ENCODE results near the gene ARHGAP26. TPM values are rescaled to one million over a fixed set of nuclear protein-coding genes. Genes with fewer than 3 reads are reported as not detected.

The ARHGAP26 gene
- polyA plus RNA-seq, 4 donors = 7.9 to 13.5 (median 12.0) TPM

GRCh38 chr5:143165049-143165880, 395.1 kb downstream of the ARHGAP26 start:
- DNase-seq (ENCODE audit: low read depth in 4 of 4, low spot score in 2 of 4) = no peak

- DNase-seq (ENCODE audit: low read depth in 4 of 4, low spot score in 2 of 4) = no peak
These were observed 395.9 kb downstream of the ARHGAP26 start for GRCh38 chr5:143166090-143166489.

- DNase-seq (ENCODE audit: low read depth in 4 of 4, low spot score in 2 of 4) = no peak
These were observed 396.7 kb downstream of the ARHGAP26 start for GRCh38 chr5:143166661-143167420.

- DNase-seq (ENCODE audit: low read depth in 4 of 4, low spot score in 2 of 4) = no peak
These were observed 398.1 kb downstream of the ARHGAP26 start for GRCh38 chr5:143168171-143168741.

GRCh38 chr5:143168921-143169810, 399.0 kb downstream of the ARHGAP26 start:
- DNase-seq (ENCODE audit: low read depth in 4 of 4, low spot score in 2 of 4) = no peak

- no peak for DNase-seq (ENCODE audit: low read depth in 4 of 4, low spot score in 2 of 4)
These were observed 399.9 kb downstream of the ARHGAP26 start for GRCh38 chr5:143170104-143170503.

- DNase-seq (ENCODE audit: low read depth in 4 of 4, low spot score in 2 of 4) = no peak
These were observed 400.8 kb downstream of the ARHGAP26 start for GRCh38 chr5:143170977-143171376.

- no peak for DNase-seq (ENCODE audit: low read depth in 4 of 4, low spot score in 2 of 4)
These were observed 402.6 kb downstream of the ARHGAP26 start for GRCh38 chr5:143172739-143173138.

GRCh38 chr5:143173139-143173889, 403.1 kb downstream of the ARHGAP26 start:
- DNase-seq (ENCODE audit: low read depth in 4 of 4, low spot score in 2 of 4) = no peak

GRCh38 chr5:143174714-143175398, 404.7 kb downstream of the ARHGAP26 start:
- DNase-seq (ENCODE audit: low read depth in 4 of 4, low spot score in 2 of 4) = no peak

GRCh38 chr5:143176048-143176447, 405.9 kb downstream of the ARHGAP26 start:
- DNase-seq (ENCODE audit: low read depth in 4 of 4, low spot score in 2 of 4) = no peak

GRCh38 chr5:143177263-143177983, 407.2 kb downstream of the ARHGAP26 start:
- no peak for DNase-seq (ENCODE audit: low read depth in 4 of 4, low spot score in 2 of 4)

GRCh38 chr5:143179126-143179740, 409.1 kb downstream of the ARHGAP26 start:
- DNase-seq (ENCODE audit: low read depth in 4 of 4, low spot score in 2 of 4) = no peak

- DNase-seq (ENCODE audit: low read depth in 4 of 4, low spot score in 2 of 4) = no peak
These were observed 410.6 kb downstream of the ARHGAP26 start for GRCh38 chr5:143180751-143181150.

GRCh38 chr5:143181173-143181572, 411.0 kb downstream of the ARHGAP26 start:
- DNase-seq (ENCODE audit: low read depth in 4 of 4, low spot score in 2 of 4) = no peak

GRCh38 chr5:143182106-143182505, 411.9 kb downstream of the ARHGAP26 start:
- no peak for DNase-seq (ENCODE audit: low read depth in 4 of 4, low spot score in 2 of 4)

GRCh38 chr5:143182901-143183820, 413.0 kb downstream of the ARHGAP26 start:
- DNase-seq (ENCODE audit: low read depth in 4 of 4, low spot score in 2 of 4) = no peak

Measured in left renal cortex interstitium (tissue), 4 donors.